Fibroblast of the aortic adventitia (primary cell): ENCODE measurements around the gene SEMA5B. TPM values are rescaled to one million over a fixed set of nuclear protein-coding genes. Genes with fewer than 3 reads are reported as not detected.

Source experiments
- DNase-seq: peaks from one replicate; pipeline ENCODE4 v3.0.0-alpha.2; 2010; ENCODE audit warnings: low read depth
- H3K4me3 ChIP-seq: 2 replicates; pipeline ENCODE4 v1.5.1; 2011; ENCODE audit warnings: low read depth, mild to moderate bottlenecking, control low read depth, low read length, moderate library complexity
- total RNA-seq: library from RNA; depleted of rRNA; stranded (reverse); fragments of >200 nt; gene quantifications from 2 replicates; pipeline ENCODE4 v1.2.3, GENCODE V29; 2012; ENCODE audit warnings: low replicate concordance
- TF ChIP-seq, protein P1 (sequence below): IDR thresholded peaks from 2 replicates; pipeline ENCODE4 v1.5.1; 2011; ENCODE audit warnings: mild to moderate bottlenecking, low read length, control low read depth, inconsistent platforms; ENCODE audit not compliant: insufficient read depth

The SEMA5B gene
- total RNA-seq, 1 donor: 0.18 TPM

DNA sequence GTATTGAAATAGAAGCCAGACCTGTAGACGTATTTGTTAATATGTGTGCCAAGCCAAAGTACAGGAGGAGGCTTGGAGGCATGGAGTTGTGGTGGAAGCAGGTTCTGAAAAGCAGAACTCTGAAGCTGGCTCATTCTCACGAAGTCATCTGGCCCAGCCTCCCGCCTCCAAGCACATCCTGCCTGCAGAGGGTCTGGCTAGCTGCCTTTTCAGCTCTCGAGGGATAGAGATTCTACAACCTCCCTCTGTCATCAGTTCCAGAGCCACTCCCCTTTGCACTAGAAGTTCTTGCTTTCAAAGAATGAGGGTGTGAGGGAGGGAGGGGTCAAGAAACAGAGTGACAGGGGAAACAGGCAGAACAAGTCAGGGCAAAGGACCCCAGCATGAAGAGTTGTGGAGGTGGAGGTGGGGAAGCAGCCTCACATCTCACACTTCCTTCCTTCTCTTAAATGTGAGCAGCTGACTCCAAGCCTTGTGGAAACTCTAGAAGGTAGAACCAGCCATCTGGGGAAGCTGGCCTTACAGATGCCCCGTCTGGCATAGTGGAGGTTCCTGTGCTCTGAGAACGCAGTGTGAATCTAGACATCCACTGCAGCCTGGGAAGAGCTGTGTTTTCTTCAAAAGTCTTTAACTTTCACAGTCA, 137.4 kb downstream of the SEMA5B start:
- DNase-seq: peak; percentile 88
- H3K4me3 ChIP-seq: no peak overlapping the region
- TF ChIP-seq, protein P1, sequence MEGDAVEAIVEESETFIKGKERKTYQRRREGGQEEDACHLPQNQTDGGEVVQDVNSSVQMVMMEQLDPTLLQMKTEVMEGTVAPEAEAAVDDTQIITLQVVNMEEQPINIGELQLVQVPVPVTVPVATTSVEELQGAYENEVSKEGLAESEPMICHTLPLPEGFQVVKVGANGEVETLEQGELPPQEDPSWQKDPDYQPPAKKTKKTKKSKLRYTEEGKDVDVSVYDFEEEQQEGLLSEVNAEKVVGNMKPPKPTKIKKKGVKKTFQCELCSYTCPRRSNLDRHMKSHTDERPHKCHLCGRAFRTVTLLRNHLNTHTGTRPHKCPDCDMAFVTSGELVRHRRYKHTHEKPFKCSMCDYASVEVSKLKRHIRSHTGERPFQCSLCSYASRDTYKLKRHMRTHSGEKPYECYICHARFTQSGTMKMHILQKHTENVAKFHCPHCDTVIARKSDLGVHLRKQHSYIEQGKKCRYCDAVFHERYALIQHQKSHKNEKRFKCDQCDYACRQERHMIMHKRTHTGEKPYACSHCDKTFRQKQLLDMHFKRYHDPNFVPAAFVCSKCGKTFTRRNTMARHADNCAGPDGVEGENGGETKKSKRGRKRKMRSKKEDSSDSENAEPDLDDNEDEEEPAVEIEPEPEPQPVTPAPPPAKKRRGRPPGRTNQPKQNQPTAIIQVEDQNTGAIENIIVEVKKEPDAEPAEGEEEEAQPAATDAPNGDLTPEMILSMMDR: no peak

DNA sequence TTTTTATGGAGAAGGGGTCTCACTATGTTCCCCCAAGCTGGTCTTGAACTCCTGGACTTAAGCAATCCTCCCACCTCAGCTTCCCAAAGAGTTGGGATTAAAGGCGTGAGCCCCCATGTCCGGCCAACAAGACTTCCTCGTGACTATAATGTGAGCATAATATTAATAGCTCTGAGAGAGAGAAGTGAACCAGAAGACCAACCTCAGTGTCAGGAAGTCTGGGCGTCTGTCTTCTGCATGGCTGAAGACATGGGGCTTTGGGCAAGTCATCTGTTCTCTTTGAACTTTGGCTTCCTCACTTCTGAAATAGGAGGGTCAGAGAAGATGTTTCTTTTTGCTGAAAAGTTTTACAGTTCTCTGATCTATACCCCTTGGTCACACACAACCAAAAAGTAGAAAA, 140.6 kb downstream of the SEMA5B start:
- TF ChIP-seq, protein P1: no peak
- no peak overlapping the region for H3K4me3 ChIP-seq
- DNase-seq: no peak

- DNase-seq: no peak
- TF ChIP-seq, protein P1: no peak
- H3K4me3 ChIP-seq: no peak overlapping the region
These were observed 141.3 kb downstream of the SEMA5B start for GRCh38 chr3:122886251-122886650.

GRCh38 chr3:122882361-122882947, 145.1 kb downstream of the SEMA5B start:
- TF ChIP-seq, protein P1: no peak
- DNase-seq: no peak
- H3K4me3 ChIP-seq: no peak overlapping the region

DNA sequence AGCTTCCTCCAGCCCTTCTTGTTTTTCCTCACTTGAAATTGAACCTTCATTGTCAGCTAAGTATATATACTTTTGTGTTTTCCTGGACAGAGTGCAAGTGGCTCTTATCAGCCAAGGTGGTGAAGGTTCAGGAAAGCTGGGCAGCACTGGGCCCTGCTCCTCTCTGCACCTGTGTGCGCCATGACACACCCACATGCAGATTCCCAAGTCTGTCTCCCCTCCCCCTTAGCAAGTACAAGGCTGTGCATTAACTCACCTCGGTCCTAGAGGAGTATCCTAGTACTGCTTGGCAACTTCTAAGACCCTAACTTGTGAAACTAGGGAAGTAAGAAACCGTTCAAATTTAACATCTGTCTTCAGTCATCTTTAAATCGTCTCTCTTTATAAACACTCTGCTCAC, 146.9 kb downstream of the SEMA5B start:
- no peak overlapping the region for H3K4me3 ChIP-seq
- no peak for DNase-seq
- TF ChIP-seq, protein P1: no peak

- DNase-seq: no peak
- TF ChIP-seq, protein P1: no peak
- H3K4me3 ChIP-seq: no peak overlapping the region
These were observed 147.4 kb downstream of the SEMA5B start for GRCh38 chr3:122880173-122880572.

DNA sequence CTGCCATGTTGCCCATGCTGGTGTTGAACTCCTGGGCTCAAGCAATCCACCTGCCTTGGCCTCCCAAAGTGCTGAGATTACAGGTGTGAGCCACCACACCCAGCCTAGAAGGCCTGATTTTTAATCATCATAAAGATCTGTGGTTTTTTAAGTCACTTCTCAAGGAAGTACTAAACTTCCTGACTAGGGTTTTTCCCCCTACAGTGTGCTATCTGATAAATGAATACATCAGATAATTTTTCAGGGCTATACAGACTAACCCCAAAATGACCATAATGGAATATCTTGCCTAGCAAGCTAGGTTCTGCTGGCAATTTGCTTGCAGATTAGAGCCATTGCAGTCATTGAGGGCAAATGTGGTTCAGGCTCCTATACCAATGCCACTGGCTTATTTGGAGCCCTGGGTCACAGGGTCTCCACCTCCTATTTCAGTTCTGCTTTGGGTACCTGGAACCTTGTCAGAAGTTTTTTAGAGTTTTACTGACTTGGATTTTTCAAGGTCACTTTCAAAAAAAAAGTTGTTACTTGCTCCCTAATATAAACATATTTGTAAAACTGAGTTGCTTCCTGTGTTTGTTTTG, 151.9 kb downstream of the SEMA5B start:
- no peak for DNase-seq
- H3K4me3 ChIP-seq: no peak overlapping the region
- TF ChIP-seq, protein P1: no peak
